Measurements from ENCODE around the gene TMEM98. TPM values are rescaled to one million over a fixed set of nuclear protein-coding genes. Genes with fewer than 3 reads are reported as not detected.

TMEM98 gene
- total and polyA plus RNA-seq, 9 of the 15 experiments (the other 6 are each of a cell fraction or from before 2014, with no cell fraction given) = 33.5 to 164 (median 84.7) TPM

- TF ChIP-seq ARID3A (IDR thresholded peaks at IDR 0.05; ENCODE audit: borderline replicate concordance, low read depth, low read length) (no peak), BRD4 (IDR thresholded peaks at IDR 0.05) (no peak), ZNF785 (CRISPR knock-in tag; IDR thresholded peaks at IDR 0.05) (no peak), RFX7 (CRISPR knock-in tag; IDR thresholded peaks at IDR 0.05) (no peak), RAD51 (IDR thresholded peaks at IDR 0.05; ENCODE audit: borderline replicate concordance, low read depth) (no peak), TAF15 (IDR thresholded peaks at IDR 0.05; ENCODE audit: low read depth, low read length) (no peak), ZNF518B (CRISPR knock-in tag; IDR thresholded peaks at IDR 0.05) (no peak), CHD4 (IDR thresholded peaks at IDR 0.05; ENCODE audit: insufficient read depth, insufficient replicate concordance, low read depth, low read length, poor library complexity, severe bottlenecking) (no peak), IFI16 (CRISPR knock-in tag; IDR thresholded peaks at IDR 0.05) (no peak), EHMT2 (IDR thresholded peaks at IDR 0.05) (0 out of 2 replicates have a peak, but pooled peaks have one; percentile 26), KLF10 (CRISPR knock-in tag; IDR thresholded peaks at IDR 0.05) (no peak), STAT5B (CRISPR knock-in tag; IDR thresholded peaks at IDR 0.05) (no peak), SMARCC2 (IDR thresholded peaks at IDR 0.05; ENCODE audit: low read depth) (peak; percentile 82), TAF1 (IDR thresholded peaks at IDR 0.05; ENCODE audit: control insufficient read depth, extremely low read depth, insufficient read depth, low read length, severe bottlenecking) (peak; percentile 24), FOXO4 (CRISPR knock-in tag; IDR thresholded peaks at IDR 0.05) (no peak), SNRNP70 (optimal IDR thresholded peaks at IDR 0.05; ENCODE audit: low read depth, low read length) (no peak), FOXA1 (IDR thresholded peaks at IDR 0.05; ENCODE audit: borderline replicate concordance) (peak; percentile 85), SP1 (CRISPR knock-in tag; IDR thresholded peaks at IDR 0.05) (no peak), MAFG (tag; conservative IDR thresholded peaks at IDR 0.05) (no peak), HMBOX1 (IDR thresholded peaks at IDR 0.05) (peak; percentile 100), TEAD4 (IDR thresholded peaks at IDR 0.05; ENCODE audit: low read length) (peak; percentile 95), TEAD4 (CRISPR knock-in tag; IDR thresholded peaks at IDR 0.05; ENCODE audit: borderline replicate concordance) (no peak), RBFOX2 (IDR thresholded peaks at IDR 0.05; ENCODE audit: low read depth, low read length) (no peak), ZKSCAN1 (IDR thresholded peaks at IDR 0.05; ENCODE audit: low read depth, low read length) (peak; percentile 75)
Observed at GRCh38 chr17:32971171-32971570, 43.2 kb downstream of the TMEM98 start (continued).

Data from K562 (cell line).